Medulla oblongata (tissue), 1 donor: Measurements from ENCODE around the gene JDP2.

Source experiments
- DNase-seq: peaks from one replicate; pipeline ENCODE4 v3.0.0-alpha.2; 2015; ENCODE audit errors: extremely low spot score

The JDP2 gene

DNA sequence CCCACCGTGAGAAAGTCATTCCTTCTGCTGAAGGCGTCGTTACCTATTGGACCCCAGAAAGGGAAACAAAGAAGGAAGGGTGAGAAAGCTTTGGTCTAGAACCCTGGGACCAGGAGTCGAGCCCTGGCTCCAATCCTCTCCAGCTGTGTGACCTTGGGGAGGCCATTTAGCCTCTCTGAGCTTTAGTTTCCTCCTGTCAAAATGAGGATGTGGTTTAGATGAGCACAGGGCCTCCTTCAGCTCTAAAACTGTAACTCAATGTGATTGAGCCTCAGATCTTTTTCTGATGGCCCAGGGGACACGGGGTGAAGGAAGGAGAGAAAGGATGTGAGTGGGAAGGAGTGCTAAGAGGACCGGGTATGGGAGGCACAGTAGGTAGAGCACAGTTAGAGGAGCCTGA lies 7.7 kb downstream of the JDP2 start:
- no peak for DNase-seq

DNA sequence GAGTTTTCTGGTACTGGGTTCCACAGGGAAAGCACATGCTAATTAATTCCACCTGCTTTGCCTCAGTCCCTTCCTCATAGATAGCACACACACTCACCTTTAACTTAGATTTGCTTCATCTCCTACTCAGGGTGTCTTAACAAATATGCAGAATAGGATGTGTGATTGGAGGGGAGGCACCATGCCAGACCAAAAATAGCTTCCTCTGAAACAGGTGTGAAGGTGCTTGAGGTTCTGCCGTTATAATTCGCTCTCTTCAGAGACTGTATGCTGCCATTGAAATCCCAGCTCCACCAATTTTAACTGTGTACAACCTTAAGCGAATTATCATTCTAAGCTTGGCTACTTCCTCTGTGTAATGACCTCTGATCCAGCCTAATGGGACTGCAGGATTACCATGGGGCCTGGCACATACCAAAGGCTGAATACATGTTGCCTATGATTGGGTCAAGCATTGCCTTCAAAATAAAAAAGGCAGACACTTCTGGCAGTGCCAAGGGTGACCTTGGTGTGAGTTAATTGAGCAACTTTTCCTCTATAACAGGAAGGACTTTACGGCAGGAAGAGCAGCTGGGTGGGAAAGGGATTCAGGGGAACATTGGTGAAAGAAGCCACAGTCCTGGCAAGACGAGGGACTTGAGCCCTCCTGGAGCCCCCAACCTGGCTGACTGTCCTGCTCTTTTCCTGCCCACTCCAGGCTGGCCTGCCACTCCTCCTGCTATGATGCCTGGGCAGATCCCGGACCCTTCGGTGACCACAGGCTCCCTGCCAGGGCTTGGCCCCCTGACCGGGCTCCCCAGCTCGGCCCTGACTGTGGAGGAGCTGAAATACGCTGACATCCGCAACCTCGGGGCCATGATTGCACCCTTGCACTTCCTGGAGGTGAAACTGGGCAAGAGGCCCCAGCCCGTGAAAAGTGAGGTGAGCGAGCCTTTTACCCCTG lies 9.7 kb downstream of the JDP2 start:
- DNase-seq: no peak

DNA sequence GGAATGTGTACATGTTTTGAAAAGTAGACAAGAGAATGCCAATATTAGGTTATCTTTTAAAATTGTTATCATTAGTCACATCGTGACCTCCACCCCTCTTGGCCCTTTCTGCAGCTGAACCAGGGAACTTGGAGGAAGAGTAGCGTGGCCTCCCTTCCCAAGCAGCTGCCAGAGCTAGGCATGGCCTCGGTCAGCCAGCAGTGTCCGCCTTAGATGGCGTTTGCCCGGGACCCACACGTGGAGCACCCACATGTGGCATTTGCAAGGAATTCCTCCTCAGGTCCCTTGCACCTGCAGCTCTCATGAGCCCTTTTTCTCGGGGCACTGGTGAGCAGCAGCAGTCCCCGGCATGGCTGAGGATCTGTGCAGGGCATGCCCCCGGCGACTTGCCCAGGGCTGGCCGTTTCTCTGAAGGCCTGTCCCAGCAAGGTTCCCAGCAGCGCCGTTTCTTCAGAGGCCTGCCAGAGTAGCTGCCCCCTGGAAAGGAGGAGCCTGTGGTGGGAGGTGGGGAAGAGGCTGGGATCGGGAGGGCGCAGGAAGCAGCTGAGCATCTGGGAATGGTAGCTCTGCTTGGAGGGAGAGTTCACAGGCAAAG lies 10.8 kb downstream of the JDP2 start:
- no peak for DNase-seq

DNA sequence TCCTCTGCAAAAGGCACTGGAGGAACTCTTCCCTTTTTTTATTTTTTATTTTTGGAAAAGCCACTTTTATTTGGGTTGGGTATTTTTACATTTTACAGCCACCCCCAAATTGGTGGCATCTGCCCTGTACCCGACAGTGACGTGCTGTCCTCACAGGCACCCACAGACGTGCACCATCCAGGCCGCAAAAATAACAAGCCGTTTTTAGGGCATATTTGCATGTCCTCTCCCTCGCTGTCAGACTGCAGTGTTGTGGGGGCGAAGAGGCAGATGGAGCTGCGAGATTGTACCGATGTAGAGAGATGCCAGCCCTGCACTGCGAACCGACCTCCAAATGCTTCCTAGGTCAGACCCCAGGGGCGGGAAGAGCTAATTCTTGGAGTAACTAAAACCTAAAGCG lies 12.2 kb downstream of the JDP2 start:
- DNase-seq: no peak

DNA sequence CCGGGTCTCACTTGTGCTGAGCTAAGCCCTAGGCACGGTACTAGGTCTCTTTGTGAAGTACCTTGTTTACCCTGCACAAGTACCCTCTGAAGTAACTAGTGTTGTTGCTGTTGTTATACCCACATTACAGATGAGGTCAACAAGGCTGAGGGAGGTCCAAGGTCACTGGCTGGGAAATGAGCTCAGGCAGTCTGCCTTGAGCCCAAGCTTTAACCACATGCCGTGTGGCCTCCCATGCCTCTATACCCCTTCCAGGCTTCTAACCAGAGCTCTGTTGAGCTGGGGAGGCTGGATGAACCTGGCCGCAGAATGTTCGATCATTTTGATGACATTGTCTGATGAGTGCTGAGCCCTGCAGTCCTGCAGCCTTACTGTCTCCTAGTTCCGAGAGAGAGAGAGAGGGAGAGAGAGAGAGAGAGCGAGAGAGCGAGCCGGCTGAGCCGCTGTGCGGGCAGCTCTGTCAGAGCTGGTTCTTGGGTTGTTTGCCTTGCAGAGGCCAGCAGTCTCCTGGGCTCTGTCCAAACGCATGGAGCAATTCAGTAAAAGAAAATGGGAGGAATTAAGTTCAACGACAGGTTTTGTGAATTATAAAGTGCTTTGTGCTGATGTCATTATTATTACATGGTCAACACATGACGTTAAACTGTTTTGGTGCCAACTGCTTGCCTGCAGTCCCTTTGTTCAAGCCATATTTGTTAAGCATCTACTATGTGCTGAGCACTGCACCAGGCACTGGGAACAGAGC lies 13.1 kb downstream of the JDP2 start:
- no peak for DNase-seq

DNA sequence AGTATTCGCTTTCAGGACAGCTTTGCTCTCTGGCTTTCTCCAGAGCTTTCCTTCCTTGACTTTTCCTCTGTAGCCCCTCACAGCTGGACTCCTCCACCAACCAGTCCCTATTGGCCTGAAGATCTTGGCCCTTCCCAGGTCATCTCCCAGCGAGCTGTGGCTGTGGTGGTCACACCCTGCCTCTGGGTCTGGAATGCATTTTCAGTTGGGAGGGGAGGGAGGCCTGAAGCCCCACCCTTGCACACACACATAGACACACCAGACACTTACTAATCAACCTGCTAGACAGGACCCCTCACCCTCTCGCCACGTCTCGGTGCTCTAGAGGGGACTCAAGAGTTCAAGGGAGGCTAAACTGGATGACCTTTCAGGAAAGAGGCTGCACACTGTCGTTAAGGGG lies 13.9 kb downstream of the JDP2 start:
- no peak for DNase-seq

DNA sequence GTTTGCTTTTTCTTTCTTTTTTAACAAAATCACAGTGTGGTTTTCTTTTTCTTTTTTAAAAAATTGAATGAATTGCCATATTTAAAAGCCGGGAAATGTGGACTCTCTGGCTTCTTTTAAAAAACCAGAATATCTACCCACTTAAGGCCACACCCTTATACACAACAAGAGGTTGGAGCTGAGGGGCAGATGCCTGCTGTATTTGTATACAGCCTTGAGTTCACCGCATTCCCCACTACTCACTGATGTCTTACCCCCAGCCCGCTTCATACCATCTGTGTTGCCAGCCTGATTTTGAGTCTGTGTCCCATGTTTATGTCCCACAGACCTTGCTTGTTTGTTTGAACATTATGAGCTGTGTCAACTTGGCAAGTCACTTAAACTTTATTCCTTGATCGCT lies 14.3 kb downstream of the JDP2 start:
- DNase-seq: no peak

DNA sequence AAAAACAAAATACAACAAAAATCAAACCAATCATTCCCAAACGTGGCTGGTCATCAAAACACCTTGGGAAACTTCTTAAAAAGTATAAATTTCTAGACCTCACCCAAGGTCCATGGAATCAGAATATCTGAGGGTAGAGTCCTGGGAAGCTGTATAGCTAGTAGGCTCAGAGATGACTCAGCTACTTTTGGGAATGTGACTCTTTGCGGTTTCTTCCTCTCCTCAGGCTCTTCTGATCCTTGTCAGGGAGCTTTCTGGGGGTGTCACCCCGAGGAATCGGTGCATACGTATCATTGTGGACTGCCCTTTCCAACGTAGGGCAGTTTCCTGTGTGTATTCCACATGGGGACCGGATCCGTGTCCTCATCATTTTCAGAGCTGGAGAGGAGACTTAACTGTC lies 14.8 kb downstream of the JDP2 start:
- DNase-seq: no peak

DNA sequence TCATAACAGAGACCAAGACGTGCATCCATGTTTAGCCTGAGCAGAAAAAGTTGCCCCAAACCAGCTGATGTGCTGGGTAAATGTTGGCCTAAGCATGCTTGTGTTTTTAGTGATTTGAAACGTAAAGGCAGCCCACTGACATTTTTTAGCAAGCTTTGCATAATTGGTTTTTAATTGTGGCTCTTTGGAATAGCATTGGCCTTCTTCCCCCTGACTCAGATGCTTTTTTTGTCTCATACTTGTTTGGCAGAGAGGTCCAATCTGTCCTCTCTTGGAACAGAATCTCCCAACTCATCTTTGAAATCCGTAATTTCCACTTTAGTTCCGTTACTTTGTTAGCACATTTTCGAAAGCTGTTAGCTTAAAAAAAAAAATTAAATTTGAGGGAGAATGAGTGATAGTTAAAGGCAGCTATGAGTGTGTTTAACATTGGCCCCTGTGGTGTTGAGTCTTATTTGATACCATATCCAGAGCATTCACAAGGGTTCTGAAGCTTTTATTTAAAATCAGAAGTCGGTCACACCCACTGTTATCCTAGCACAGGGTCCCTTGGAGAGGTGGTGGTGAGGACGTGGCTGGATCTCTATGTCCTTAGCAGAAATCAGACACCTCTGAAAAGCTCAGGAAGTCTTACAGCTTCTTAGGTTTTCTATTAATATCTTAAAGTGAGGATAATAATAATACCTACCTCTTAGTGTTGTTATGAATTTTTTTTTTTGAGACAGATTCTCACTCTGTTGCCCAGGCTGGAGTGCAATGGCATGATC lies 15.6 kb downstream of the JDP2 start:
- DNase-seq: no peak

DNA sequence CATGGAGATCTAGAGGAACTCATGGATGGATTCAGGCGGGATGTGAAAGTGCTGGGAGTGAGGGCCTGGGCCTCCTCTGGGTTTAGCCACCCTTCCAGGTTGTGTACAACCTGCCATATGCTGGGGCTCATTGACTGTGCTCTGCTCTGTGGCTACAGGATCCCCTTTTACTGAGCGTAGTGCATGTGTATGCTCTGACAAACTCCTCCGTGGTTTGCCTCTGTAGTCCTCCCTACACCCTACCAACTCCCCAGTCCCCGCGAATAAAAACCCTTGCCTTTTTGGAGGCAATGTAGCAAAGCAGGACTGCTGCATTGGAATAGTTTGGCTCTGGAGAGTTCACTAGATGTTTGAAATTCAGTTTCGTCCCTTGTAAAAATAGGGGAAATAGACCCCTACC lies 17.4 kb downstream of the JDP2 start:
- DNase-seq: no peak

DNA sequence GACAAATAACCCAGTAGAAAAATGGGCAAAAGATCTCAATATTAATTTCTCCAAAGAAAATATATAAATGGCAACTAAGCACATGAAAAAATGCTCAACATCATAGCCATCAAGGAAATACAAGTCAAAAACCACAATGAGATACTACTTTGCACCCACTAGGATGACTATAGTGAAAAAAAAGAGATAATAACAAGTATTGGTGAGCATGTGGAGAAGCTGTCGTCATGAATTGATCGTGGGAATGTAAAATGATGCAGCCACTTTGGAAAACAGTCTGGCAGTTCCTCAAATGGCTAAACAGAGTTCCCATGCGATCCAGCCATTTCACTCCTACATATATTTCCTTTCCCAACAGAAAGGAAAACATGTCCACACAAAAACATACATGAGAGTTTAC lies 18.1 kb downstream of the JDP2 start:
- DNase-seq: no peak

DNA sequence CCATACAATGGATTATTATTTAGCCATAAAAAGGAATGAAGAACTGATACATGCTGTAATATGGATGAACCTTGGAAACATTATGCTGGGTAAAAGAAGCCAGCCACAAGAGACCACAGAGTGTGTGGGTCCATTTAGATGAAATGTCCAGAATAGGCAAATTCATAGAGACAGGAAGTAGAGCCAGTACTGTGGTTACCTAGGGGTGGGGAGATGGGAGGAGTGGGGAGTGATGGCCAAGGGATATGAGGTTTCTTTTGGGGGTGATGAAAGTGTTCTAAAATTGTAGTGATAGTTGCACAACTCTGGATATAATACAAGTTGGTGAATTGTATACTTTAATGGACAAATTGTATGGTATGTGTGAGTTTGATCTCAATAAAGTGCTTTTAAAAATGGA lies 18.6 kb downstream of the JDP2 start:
- no peak for DNase-seq

DNA sequence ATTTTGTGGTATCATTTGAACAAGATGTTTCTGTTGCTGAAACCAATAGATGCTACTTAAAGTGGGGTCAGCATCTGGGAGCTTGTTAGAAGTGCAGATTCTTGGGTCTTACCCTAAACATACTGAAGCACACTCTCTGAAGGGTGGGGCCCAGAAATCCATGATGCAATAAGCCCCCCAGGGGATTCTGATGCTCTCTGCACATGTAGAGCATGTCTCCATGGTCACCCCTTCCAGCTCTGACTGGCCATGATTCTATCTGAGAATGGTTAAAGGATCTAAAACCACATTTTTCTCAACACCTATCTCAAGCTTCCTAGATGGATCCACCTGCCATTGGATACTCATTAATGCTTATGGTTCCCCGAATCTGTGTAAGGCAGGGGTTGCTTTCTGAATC lies 20.4 kb downstream of the JDP2 start:
- DNase-seq: no peak

DNA sequence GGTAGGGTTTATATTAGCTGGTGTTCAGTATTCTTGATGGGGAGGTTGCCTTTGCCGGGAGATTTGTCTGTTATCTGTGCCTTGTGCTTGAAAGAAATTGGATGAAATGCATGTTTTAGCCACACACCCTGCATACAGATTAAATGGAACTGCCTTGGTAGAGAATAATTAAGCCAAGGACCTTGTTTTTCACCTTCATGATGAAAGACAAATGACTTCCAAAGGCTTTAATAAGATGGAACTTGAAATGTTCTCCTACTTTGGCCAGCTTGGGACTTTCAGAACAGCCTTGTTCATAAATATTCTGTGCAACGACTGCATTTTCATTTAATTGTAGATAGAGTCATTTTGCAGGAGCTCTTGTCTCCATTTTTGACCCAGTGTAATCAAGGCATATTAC lies 21.2 kb downstream of the JDP2 start:
- DNase-seq: no peak

DNA sequence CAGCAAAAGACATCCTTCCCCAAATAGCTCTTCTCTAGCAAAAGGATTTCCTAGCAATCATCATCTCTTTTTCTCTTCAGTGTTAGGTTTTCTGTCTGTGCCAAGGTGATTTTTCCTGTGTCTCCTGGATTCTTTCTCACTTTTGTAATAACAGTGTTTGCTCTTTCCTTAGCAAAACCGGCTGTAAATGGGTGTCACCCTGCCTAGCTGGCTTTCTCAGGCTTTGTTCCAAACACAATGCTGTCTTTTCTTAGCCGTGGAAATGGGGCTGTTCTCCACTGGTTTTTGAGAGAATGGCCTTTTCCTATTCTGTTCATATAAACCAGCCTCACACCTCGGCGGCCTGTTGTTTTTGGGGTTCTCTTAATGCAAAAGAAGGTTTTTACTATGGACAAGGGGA lies 21.9 kb downstream of the JDP2 start:
- peak; percentile 66 for DNase-seq

DNA sequence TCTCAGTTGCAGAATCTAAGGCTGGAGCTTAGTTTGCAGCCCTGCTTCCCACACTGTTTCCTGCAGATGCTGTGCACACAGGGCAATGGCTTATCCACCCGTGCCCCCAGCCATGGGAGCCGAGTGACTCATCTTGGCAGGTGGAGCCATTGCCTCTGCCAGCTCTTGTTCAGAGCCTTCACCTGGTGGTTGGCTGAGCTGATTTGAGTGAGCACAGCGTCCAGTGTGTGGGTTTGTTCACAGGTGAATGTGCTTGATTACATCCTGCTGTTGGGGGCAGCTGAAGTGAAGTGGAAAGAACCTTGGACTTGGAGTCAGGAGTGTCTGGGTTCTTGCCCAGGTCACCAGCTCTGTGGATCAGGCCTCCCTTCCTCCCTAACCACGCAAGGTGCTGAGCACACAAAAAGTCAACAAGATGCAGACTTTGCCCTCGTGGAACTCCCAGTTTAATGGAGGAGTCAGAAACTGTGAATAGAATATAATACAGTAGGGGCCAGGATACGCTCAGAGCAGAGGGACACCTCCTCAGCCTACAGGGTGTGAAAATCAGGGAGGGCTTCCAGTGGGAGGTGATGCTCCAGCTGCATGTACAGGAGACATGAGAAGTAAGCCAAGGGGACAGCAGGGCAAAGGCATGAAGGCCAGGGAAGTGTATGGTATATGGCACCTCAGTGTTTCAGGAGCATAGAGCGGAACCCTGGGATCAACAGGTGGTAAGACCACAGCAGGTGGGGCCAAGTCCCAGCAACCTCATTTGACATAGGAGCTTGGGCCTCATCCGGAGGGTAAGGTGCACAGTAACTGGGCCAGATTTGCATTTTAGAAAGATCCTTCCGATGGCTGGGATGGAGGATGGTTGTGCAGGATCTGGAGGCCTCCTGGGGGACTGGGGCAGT lies 22.8 kb downstream of the JDP2 start:
- DNase-seq: no peak

DNA sequence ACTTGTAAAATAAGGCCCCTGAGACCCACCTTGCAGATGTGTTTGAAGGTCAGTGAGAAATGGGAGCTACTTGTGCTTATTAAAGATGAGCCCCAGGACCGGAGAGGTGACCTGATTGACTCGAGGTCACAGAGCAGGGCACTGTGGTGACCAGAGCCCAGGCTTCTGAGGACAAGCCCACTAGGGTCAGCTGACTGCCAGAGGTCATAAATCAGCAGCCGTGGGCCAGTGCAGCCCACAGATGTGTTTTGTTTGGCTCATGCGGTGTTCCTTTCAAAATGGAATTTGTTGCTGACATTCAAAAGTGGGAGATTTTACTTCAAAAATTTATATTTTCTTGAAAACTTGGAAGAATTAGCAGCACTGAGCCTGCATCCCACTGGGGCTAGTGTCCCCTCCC lies 24.5 kb downstream of the JDP2 start:
- no peak for DNase-seq

DNA sequence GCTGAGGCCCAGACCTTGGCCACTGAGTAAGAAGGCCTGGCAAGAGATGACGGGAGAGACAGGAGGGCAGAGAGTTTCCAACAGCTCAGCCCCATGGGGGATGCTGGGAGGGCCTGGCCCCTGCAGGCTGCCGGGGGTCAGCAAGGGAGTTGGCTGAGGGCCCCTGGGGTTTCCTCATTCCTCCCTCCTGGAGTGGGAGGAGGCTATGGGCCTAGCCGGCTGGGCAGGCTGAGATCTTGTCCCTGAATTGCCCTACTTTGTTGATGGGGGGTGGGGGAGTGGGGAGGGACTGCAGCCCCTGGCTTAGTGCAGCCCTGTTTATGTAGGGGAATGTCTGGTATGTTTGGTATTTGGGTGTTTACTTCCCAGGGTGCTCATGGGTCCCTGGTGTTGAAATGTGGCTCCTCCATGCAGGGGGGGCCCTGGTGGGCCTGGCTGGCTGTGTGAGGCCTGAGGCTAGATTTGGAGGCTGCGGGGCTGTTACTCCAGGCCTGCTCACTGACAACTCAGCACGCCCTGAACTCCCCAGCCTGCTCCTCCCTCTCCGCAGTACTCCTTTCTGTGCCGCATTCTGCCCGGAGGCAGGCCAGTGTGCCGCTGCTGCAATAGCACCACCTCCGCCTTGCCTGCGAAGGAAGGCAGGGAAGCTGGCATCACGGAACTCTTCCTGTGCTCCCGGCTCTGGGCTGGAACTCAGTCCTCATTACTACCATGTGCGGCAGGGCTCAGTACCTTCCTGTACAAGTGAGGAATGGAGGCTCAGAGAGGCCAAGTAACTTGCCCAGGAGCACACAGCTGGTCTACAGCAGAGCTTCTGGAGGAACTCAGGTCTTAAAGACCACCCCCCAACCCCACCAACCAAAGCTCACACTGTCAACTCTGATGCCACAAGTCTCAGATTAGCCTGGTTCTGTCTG lies 25.3 kb downstream of the JDP2 start:
- peak; percentile 58 for DNase-seq

DNA sequence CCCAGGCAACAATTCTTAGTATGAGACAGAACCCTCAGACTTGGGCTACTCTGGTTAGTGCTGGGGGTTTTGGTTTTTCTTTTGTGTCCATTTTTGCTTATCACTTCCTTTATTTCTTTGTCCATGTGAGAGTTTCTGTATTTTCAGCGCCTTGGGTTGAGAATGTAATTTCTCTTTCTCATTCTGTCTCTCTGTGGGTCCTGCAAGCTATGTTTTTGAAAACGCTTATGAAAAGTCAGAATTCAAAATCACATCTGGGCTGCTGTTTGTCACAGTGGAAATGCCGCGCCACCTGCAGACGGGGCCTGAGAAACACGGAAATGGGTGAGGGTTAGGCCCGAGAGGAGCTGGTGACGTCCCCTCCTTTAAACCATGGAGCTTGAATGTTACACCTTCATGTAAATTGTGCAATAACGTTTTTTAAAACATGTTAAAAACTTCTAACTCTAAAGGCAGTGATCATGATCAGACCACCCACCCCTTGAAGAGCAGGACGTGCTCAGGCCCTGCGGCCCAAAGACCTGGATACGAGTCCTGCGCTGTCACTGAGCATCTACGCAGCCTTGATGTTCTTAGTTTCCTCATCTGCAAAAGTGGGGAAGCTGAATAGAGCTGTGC lies 26.1 kb downstream of the JDP2 start:
- no peak for DNase-seq
